ENCODE measurements around the gene ATOX1. TPM values are rescaled to one million over a fixed set of nuclear protein-coding genes. Genes with fewer than 3 reads are reported as not detected.

ATOX1 gene
- total RNA-seq = 100 to 1,000 TPM in 3 of 4 donors, 10 to 100 TPM in 1; 59.5 to 125 (median 109) TPM

- TF ChIP-seq, protein P1, sequence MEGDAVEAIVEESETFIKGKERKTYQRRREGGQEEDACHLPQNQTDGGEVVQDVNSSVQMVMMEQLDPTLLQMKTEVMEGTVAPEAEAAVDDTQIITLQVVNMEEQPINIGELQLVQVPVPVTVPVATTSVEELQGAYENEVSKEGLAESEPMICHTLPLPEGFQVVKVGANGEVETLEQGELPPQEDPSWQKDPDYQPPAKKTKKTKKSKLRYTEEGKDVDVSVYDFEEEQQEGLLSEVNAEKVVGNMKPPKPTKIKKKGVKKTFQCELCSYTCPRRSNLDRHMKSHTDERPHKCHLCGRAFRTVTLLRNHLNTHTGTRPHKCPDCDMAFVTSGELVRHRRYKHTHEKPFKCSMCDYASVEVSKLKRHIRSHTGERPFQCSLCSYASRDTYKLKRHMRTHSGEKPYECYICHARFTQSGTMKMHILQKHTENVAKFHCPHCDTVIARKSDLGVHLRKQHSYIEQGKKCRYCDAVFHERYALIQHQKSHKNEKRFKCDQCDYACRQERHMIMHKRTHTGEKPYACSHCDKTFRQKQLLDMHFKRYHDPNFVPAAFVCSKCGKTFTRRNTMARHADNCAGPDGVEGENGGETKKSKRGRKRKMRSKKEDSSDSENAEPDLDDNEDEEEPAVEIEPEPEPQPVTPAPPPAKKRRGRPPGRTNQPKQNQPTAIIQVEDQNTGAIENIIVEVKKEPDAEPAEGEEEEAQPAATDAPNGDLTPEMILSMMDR (IDR thresholded peaks at IDR 0.05; ENCODE audit: low read depth) = no peak
Observed at GRCh38 chr5:151758430-151759241, at the start of gene ATOX1. Gene ATOX1 (minus strand): TSS chr5:151758631. CDS start chr5:151758551, 80 bp downstream.

- TF ChIP-seq, protein P1 (IDR thresholded peaks at IDR 0.05; ENCODE audit: low read depth) = no peak
Observed at GRCh38 chr5:151805414-151806223, 47.2 kb upstream of the ATOX1 start.

DNA sequence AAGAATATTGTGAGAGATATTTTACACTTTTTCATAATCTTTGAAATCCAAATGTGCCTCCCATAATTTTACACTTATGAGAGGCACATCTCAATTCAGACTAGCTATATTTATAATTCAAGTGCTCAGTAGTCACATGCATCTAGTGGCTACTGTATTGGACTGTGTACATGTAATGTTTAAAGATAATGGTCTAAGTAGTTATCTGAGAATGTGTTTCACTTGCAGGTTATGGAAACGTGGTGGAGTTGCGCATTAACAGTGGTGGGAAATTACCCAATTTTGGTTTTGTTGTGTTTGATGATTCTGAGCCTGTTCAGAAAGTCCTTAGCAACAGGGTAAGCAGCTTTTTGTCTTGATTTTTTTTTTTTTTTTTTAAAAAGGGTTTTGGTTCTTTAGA is 42.1 kb upstream of the ATOX1 start:
- TF ChIP-seq, protein P1 (IDR thresholded peaks at IDR 0.05; ENCODE audit: low read depth) = no peak

- TF ChIP-seq, protein P1 (IDR thresholded peaks at IDR 0.05; ENCODE audit: low read depth) = no peak
Observed at GRCh38 chr5:151799407-151799806, 41.0 kb upstream of the ATOX1 start.

DNA sequence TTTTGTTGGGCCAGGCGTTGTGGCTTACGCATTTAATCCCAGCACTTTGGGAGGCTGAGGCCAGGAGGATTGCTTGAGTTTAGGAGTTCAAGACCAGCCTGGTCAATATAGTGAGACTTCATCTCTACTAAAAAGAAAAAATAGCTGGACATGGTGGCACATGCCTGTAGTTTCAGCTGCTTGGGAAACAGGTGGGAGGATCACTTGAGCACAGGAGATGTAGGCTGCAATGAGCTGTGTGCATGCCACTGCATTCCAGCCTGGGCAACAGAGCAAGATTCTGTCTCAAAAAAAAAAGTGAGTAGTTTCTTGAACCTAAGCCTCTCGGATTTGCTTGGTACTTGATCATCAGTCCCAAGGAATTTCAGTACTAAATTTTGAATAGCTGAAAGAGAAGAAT is 40.2 kb upstream of the ATOX1 start:
- TF ChIP-seq, protein P1 (IDR thresholded peaks at IDR 0.05; ENCODE audit: low read depth) = no peak

- TF ChIP-seq, protein P1 (IDR thresholded peaks at IDR 0.05; ENCODE audit: low read depth) = no peak
Observed at GRCh38 chr5:151795426-151795825, 37.0 kb upstream of the ATOX1 start.

DNA sequence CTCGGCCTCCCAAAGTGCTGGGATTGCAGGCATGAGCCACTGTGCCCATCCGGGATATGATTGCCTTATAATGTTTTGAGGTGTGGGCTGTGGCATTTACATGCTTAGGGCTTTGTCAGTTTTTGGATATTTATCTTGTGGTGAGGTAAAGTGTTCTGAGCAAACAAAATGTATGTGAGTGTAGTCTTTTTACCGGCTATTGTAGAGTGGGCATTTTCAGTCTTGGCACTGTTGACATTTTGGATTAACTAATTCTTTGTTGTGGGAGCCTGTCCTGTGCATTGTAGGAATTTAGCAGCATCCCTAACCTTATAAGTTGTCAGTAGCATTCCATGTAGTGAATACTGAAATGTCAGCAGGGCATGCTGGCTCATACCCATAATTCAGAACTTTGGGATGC is 34.9 kb upstream of the ATOX1 start:
- TF ChIP-seq, protein P1 (IDR thresholded peaks at IDR 0.05; ENCODE audit: low read depth) = no peak
